ENCODE data around the gene DCAF12.
"Not testable (repeated sequence)": the region's sequence is repeated elsewhere in the genome, so short reads cannot be mapped to it uniquely, and the experiment has no call there.

DCAF12 gene

DNA sequence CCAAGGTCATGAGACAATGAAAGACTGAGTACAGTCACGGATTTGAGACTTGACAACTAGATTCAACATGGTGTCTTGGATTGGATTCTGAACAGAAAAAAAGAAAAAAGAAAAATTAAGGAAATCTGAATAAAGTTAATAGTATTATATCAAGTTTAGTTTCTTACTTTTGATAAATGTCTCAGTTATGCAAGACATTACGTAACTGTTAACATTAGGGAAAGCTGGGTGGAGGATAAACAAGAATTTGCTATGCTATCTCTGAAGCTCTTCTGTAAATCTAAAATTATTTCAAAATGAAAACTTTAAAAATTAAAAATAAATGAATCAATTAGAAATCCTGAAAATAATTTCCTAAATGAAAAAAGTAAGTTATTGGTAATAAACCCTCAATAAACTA is 14.4 kb upstream of the DCAF12 start:
- H3K4me3 ChIP-seq (ENCODE audit: low read depth, low read length): no peak overlapping the region
- TF ChIP-seq, protein P1, sequence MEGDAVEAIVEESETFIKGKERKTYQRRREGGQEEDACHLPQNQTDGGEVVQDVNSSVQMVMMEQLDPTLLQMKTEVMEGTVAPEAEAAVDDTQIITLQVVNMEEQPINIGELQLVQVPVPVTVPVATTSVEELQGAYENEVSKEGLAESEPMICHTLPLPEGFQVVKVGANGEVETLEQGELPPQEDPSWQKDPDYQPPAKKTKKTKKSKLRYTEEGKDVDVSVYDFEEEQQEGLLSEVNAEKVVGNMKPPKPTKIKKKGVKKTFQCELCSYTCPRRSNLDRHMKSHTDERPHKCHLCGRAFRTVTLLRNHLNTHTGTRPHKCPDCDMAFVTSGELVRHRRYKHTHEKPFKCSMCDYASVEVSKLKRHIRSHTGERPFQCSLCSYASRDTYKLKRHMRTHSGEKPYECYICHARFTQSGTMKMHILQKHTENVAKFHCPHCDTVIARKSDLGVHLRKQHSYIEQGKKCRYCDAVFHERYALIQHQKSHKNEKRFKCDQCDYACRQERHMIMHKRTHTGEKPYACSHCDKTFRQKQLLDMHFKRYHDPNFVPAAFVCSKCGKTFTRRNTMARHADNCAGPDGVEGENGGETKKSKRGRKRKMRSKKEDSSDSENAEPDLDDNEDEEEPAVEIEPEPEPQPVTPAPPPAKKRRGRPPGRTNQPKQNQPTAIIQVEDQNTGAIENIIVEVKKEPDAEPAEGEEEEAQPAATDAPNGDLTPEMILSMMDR (IDR thresholded peaks at IDR 0.05; ENCODE audit: low read depth, low read length, missing control alignments): no peak
- DNase-seq (ENCODE audit: low read depth): no peak

DNA sequence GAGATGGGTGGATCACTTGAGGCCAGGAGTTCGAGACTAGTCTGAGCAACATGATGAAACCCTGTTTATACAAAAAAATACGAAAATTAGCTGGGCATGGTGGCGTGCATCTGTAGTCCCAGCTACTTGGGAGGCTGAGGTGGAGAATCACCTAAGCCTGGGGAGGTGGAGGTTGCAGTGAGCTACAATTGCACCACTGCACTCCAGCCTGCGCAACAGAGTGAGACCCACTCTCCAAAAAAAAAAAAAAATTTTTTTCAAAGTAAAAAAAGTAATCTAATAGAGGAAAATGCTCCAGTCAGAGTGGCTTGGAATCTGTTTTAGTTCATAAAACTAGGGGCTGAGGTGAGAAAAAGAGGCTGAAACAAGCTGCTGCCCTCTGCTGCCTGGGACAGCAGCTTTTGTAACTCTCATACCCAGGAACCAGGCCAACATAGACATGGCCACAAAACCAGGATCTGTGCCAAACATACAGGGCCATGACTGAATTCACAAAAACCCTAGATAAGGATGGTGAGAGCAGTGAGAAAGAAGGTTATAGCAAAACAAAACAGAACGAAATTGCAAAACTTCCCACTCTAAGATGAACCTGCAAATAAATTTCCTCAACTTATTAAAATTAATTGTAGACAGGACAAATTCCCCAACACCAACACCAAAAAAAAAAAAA is 13.1 kb upstream of the DCAF12 start:
- TF ChIP-seq, protein P1 (IDR thresholded peaks at IDR 0.05; ENCODE audit: low read depth, low read length, missing control alignments): peak; percentile 28
- no peak for DNase-seq (ENCODE audit: low read depth)
- H3K4me3 ChIP-seq (ENCODE audit: low read depth, low read length): no peak overlapping the region

DNA sequence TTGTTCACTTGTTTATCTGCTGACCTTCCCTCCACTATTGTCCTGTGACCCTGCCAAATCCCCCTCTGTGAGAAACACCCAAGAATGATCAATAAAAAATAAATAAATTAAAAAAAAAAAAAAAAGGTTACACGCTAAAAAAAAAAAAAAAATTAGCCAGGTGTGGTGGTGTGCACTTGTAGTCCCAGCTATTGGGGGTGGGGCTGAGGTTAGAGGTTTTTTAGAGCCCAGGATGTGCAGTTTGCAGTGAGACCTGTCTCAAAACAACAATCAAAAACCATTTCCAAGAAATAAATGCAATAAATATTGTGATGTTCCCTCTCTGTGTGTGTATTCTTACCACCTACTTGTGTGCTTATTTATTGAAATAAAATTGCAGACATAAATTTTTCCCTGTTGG is 12.1 kb upstream of the DCAF12 start:
- DNase-seq (ENCODE audit: low read depth); H3K4me3 ChIP-seq (ENCODE audit: low read depth, low read length): not testable (repeated sequence)

DNA sequence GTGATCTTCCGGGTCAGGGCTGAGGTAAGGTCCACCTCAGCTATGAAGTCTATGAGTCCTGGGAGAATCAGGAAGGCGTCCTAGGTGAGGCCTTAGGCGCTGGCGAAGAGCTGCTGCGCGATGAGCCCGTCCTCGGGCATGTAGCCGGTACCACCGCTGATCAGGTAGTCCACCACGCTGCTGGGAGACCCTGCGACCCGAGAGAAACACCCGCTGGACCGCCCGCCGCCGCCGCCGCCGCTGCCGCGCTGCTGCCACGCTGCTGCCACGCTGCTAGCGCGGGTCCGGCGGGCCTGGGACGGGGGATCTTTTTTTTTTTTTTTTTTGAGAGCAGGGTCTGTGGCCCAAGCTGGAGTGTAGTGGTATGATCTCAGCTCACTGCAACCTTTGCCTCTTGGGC is 8.0 kb upstream of the DCAF12 start:
- DNase-seq (ENCODE audit: low read depth): no peak
- TF ChIP-seq, protein P1 (IDR thresholded peaks at IDR 0.05; ENCODE audit: low read depth, low read length, missing control alignments): no peak

DNA sequence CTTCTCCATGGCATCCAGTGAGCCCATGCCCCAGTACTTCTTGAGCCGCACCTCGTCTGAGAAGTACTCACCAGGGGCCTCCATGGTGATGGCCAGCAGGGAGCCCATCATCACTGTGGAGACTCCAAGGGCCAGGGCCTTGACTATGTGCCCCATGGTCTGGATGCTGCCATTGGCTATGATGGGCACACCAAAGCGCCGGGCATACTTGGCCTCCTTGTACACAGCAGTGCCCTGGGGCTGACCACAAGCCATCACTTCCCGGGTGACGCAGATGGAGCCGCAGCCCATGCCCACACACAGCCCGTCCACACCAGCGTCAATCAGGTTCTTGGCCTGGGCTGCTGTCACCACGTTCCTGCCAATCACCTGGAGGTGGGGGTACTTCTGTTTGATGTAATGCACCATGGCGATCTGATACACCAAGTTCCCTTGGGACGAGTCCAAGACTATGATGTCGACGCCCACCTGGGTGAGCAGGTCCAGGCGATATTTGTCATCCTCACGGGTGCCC is 7.0 kb upstream of the DCAF12 start:
- DNase-seq (ENCODE audit: low read depth): no peak
- H3K4me3 ChIP-seq (ENCODE audit: low read depth, low read length): no peak overlapping the region
- TF ChIP-seq, protein P1 (IDR thresholded peaks at IDR 0.05; ENCODE audit: low read depth, low read length, missing control alignments): no peak

More for the DNA sequence above, 8.0 kb upstream of the DCAF12 start:
- H3K4me3 ChIP-seq (ENCODE audit: low read depth, low read length): no peak overlapping the region

DNA sequence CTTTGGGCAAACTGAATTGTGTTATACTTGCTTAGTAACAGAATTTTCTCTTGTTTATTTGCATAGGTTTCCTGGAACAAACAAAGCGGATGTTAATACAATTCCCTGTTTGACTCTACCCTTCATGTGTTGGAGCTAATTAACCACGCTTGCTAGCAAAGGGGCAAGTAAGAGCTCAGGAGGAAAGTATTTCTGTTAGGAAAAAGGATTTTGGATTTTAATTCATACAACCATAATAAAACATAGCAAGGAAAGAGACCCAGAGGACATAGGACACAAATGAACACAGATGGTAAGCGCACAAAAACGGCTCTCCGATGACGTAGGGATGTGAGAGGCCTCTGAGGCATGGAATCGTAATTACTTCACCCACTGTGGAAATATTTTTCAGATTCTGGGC is 5.1 kb upstream of the DCAF12 start:
- H3K4me3 ChIP-seq (ENCODE audit: low read depth, low read length): no peak overlapping the region
- DNase-seq (ENCODE audit: low read depth): no peak
- TF ChIP-seq, protein P1 (IDR thresholded peaks at IDR 0.05; ENCODE audit: low read depth, low read length, missing control alignments): no peak

DNA sequence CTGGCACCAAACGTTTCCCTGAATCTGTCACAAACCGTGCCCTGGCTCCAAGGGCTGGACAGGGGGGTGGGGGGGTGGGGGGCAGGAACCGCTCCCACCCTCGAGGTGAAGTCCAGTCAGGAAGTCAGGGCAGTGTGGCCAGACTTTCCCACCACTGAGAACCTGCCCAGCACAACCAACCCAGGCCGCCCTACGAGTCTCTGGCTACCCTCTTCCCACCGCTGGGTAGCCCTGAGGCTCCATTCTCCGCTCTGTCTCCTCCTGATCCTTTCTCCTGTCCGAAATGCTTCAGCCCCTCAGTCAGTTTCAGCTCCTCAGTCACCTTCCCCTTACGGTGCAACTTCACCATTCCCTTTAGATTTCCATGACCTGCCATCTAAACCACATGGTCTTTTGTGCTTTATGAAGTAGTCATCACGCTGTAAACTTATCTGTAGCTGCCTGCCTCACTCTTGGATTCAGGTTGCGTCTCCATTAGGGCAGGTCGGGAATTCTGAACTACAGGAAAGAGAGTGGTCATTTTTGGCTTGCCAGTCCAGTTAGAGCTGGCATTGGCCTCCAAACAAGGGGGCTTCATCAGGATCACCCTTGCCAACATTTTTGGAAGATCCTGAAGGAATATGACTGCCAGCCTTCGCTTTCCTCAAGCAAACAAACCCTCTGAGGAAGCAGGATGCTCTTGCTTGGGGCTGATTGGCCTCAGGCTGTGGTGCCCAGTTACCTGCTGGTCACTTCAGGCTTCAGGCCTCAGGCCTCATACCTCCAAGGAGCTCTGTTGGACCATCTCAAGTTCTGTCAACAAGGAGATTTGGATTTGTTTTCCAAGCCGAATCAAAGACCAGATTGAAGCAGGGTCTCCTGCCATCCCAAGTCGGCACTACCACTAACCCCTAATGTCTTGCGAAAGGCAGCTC is 794 bp upstream of the DCAF12 start:
- TF ChIP-seq, protein P1 (IDR thresholded peaks at IDR 0.05; ENCODE audit: low read depth, low read length, missing control alignments): no peak
- no peak for DNase-seq (ENCODE audit: low read depth)
- H3K4me3 ChIP-seq (ENCODE audit: low read depth, low read length): peak overlapping the region; percentile 82

All from GM12864 (cell line).